ENCODE data around the gene MSMO1.

The MSMO1 gene

GRCh38 chr4:165360041-165360695 is 32.7 kb downstream of the MSMO1 start:
- no peak for DNase-seq (ENCODE audit: low read depth, low spot score)

- DNase-seq (ENCODE audit: low read depth, low spot score) = no peak
Observed at GRCh38 chr4:165360985-165361670, 33.7 kb downstream of the MSMO1 start.

- DNase-seq (ENCODE audit: low read depth, low spot score) = no peak
Observed at GRCh38 chr4:165361810-165362209, 34.3 kb downstream of the MSMO1 start.

DNA sequence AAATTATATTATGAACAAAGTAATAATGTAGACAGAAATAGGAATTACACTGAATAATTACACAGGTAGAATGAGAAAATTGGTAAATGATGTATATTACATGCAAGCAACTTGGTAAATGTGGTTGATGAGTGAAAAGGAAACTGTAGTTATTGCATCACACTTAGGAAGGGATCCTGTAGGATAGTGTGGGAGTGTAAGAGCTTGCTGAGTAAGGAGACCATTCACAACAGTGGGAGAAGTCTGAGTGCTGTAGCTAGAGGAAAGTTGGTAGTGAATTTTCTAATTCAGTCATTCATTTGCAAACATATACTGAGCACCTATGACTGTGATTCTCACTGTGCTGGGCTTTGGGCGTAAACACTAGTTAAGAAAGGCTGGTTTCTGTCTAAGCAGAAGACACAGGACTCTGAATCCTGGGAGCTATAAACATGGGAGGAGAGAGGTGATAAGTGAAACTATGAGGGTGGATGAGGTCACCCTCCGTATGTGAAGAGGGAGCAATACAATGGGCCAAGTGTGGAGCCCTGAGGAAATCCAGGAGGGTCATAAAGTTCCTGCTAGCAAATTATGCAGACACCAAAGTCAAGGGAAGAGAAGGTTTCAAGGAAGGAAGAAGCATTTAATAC is 37.1 kb downstream of the MSMO1 start:
- no peak for DNase-seq (ENCODE audit: low read depth, low spot score)

DNA sequence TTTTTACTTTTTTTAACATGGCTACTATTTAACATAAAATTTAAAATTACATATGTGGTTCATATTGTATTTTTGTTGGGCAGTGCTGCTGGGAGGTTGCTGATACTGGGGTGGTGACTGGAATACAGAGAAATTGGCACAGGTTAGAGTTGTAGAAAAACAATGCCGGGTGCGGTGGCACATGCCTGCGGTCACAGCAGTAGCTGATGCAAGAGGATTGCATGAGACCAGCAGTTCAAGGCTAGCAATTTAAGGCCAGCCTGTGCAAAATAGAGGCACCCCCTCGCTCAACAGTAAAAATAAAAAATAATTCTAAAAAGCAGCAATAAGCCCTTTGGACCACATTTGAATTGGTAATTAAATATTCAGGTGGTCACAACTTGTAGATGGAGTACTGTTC is 39.6 kb downstream of the MSMO1 start:
- no peak for DNase-seq (ENCODE audit: low read depth, low spot score)

DNA sequence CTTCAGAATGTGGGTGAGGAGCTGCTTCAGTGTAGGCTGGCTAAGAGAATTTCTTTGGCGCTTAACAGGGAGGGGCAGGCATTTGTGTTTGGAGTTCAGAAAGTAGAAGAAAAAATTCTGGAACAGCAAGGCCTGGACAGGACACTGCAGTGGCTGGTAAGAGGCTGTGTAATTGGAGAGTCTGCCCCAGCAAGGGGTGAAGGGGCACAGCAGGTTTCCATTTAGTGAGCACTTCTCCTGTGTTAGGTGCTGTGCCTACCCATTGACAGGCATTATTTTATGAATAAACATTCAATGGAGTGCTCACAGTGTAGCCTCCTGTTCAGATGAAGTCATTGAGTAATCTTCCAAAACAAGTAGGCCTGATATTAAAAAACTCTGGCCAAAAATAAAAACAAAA is 40.6 kb downstream of the MSMO1 start:
- DNase-seq (ENCODE audit: low read depth, low spot score) = no peak

GRCh38 chr4:165368567-165368966 is 41.1 kb downstream of the MSMO1 start:
- no peak for DNase-seq (ENCODE audit: low read depth, low spot score)

- no peak for DNase-seq (ENCODE audit: low read depth, low spot score)
Observed at GRCh38 chr4:165369522-165369921, 42.1 kb downstream of the MSMO1 start.

DNA sequence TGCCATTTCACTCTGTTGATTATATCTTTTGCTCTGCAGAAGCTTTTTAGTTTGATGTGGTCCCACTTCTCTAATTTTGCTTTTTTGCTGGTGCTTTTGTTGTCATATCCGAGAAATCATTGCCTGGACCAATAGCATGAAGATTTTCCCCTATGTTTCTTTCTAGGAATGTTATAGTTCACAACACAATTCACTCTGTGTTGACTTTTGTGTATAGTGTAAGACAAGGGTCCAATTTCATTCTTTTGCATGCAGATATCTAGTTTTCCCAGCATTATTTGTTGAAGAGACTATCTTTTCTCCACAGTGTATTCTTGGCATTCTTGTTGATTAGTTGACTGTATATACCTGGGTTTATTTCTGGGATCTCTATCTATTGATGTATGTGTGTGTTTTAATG is 43.1 kb downstream of the MSMO1 start:
- DNase-seq (ENCODE audit: low read depth, low spot score) = no peak

GRCh38 chr4:165375465-165375864 is 48.0 kb downstream of the MSMO1 start:
- DNase-seq (ENCODE audit: low read depth, low spot score) = no peak

- no peak for DNase-seq (ENCODE audit: low read depth, low spot score)
Observed at GRCh38 chr4:165378398-165378744, 50.9 kb downstream of the MSMO1 start.

DNA sequence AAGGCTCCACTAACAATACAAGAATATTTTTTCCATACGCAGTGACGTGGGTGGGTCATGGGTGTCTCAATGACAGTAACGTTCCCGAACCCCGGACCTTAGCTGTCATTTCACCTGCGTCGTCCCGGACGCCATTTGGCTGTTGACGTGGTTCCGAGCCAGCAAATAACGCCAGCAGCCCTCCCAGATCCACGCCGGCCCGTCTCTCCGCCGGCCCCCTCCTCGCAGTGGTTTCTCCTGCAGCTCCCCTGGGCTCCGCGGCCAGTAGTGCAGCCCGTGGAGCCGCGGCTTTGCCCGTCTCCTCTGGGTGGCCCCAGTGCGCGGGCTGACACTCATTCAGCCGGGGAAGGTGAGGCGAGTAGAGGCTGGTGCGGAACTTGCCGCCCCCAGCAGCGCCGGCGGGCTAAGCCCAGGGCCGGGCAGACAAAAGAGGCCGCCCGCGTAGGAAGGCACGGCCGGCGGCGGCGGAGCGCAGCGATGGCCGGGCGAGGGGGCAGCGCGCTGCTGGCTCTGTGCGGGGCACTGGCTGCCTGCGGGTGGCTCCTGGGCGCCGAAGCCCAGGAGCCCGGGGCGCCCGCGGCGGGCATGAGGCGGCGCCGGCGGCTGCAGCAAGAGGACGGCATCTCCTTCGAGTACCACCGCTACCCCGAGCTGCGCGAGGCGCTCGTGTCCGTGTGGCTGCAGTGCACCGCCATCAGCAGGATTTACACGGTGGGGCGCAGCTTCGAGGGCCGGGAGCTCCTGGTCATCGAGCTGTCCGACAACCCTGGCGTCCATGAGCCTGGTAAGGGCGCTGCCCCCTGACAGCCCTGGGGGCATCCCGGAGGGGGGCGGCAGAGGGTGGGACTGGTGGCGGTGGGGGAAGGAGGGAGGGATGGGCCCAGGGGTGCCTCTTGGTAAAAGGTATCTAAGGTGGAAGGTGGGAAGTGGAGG is 51.5 kb downstream of the MSMO1 start, which contains the start of gene CPE:
Gene CPE, plus strand, starts transcription at position 264 of the 933 bp plus-strand sequence. Its CDS starts 214 bp downstream, at position 478.
- peak; percentile 94 for DNase-seq (ENCODE audit: low read depth, low spot score)

DNA sequence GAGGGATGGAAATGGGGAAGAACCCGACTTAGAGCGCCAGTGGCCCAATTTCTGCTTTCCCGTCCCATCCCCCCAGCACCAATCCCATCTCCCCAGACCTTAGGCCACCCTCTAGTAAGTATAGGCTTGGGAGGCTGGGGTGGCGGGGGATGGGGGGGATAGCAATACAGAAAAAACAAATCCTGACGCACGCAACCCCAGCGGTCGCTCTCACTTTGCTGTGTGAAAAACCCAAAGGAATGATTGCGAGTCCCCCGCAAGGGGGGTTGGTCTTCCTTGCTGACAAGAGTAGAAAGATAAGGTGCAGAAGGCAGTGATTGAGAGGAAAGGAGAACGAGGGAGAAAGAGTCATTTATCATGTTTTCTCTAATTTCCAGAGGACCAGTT is 52.2 kb downstream of the MSMO1 start:
- peak; percentile 54 for DNase-seq (ENCODE audit: low read depth, low spot score)

- DNase-seq (ENCODE audit: low read depth, low spot score) = no peak
Observed at GRCh38 chr4:165380805-165381204, 53.3 kb downstream of the MSMO1 start.

DNA sequence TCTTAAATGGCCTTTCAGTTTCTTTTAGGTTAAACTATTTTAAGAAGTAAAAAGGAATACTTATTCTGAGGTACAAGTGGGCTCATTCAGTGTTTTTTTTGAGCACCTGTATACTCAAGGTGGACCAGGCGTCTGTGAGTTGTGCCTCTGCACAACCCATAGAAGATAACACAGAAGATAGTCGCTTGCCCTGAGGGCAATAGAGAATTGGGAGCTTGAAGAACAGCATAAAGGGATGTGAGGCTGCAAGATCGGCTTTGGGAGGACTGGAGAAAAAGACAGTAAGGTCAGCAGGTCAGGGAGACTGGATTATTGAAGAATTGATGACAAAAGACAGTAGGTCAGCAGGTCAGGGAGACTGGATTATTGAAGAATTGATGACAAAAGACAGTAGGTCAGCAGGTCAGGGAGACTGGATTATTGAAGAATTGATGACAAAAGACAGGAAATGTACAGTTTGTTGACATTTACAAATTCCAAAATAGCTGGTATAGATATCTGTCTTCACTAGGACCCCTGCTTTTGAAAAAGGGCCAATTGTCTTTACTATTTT is 54.4 kb downstream of the MSMO1 start:
- no peak for DNase-seq (ENCODE audit: low read depth, low spot score)

GRCh38 chr4:165382640-165383039 is 55.2 kb downstream of the MSMO1 start:
- no peak for DNase-seq (ENCODE audit: low read depth, low spot score)

- peak; percentile 24 for DNase-seq (ENCODE audit: low read depth, low spot score)
Observed at GRCh38 chr4:165383591-165384073, 56.2 kb downstream of the MSMO1 start.

DNA sequence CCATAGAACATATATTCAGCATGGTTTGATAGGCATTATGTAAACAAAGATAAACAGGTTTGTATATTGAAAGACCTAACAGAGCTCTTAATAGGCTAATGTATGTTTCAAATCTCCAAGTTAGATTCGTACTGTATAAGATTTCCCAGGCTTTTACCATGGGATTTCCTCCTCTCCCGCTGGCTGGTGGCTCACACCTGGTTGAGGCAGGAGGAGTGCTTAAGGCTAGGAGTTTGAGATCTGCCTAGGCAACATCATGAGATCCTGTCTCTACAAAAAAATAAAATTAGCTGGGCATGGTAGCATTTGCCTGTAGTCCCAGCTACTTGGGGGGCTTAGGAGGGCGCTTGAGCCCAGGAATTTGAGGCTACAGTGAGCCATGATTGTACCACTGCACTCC is 56.7 kb downstream of the MSMO1 start:
- no peak for DNase-seq (ENCODE audit: low read depth, low spot score)

GRCh38 chr4:165384598-165384997 is 57.1 kb downstream of the MSMO1 start:
- DNase-seq (ENCODE audit: low read depth, low spot score) = no peak

DNA sequence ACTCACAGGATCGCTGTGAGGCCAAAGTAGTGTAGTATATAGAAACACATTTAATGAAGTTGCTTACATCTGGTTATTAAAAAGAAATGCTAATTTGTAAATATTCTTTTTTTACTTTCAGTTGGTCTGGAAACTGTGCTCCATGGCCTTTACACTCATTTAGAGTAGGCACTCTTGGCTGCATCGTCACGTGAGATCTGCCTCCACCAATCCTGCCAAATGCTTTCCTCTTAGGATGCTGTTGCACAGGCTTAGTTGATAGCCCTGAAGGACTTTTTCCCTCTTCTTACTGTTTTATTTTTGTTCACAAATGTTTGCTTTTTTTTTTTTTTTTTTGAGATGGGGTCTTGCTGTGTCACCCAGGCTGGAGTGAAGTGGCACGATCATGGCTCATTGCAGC is 57.7 kb downstream of the MSMO1 start:
- no peak for DNase-seq (ENCODE audit: low read depth, low spot score)

DNA sequence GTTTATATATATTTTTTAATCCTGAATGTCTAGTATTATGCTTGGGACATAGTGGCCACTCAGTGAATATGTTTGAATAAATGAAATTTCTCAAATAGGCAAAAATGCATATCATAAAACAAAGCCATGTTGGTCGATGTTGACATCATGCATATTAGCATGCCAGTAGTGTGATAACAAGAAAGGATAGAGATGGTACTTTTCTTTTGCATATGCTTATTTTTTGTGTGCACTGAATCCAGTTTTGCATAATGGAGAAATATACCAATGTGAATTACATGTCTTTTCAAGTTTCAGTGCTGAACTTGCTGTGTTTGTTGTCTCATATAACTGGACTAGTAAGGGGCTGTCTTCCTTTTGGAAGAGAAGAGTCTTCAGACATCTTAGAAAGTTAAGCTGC is 58.9 kb downstream of the MSMO1 start:
- DNase-seq (ENCODE audit: low read depth, low spot score) = no peak

DNA sequence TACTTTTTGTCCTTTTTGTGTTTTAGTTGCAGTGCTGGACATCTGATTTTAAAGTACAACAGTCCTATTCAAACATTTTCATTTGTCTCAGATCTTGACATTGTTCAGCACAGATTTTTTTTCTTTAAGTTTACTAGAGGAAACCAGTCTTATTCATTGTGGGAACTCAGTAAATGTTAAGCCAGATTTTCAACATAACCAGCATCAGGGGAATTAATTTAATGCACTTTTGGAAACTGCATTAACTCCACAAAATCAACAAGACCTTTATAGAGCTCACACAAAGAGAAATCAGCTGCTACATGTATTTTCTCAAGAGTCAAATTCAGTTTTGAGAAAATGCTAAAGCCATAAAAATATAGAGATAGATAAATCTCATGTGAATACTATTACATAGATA is 61.3 kb downstream of the MSMO1 start:
- DNase-seq (ENCODE audit: low read depth, low spot score) = no peak

All from astrocyte of the hippocampus (primary cell).